ENCODE results near the gene SFT2D1.
"Not testable (repeated sequence)": the region's sequence is repeated elsewhere in the genome, so short reads cannot be mapped to it uniquely, and the experiment has no call there.

Gene SFT2D1

DNA sequence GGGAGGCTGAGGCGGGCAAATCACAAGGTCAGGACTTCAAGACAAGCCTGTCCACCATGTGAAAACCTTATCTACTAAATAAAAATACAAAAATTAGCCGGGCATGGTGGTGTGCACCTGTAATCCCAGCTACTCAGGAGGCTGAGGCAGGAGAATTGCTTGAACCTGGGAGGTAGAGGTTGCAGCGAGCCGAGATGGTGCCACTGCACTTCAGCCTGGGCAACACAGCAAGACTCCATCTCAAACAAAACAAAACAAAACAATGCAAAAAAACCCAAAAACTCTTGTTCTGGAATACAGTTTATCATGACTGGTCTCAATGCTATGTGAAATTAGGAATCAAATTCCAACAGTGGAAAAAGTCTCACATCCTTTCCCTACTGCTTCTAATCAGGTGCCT, 20.1 kb upstream of the SFT2D1 start:
- not testable (repeated sequence) for DNase-seq

DNA sequence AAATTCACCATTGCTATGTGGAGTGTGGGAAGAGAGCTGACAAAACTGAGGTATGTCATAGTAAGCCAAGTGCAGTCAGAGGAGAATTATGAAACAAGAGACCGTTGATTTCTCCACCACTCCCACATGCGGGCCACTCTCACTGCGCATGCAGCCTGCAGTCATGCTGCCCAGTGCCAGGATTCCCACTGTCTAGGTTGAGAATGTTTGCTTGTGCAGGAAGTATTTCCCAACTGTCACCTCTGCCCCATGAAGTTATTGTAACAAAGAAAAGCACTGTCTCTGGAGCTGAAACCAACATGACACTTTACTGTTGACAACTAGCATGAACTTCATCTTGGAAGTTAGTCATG, 18.7 kb upstream of the SFT2D1 start:
- no peak for DNase-seq

DNA sequence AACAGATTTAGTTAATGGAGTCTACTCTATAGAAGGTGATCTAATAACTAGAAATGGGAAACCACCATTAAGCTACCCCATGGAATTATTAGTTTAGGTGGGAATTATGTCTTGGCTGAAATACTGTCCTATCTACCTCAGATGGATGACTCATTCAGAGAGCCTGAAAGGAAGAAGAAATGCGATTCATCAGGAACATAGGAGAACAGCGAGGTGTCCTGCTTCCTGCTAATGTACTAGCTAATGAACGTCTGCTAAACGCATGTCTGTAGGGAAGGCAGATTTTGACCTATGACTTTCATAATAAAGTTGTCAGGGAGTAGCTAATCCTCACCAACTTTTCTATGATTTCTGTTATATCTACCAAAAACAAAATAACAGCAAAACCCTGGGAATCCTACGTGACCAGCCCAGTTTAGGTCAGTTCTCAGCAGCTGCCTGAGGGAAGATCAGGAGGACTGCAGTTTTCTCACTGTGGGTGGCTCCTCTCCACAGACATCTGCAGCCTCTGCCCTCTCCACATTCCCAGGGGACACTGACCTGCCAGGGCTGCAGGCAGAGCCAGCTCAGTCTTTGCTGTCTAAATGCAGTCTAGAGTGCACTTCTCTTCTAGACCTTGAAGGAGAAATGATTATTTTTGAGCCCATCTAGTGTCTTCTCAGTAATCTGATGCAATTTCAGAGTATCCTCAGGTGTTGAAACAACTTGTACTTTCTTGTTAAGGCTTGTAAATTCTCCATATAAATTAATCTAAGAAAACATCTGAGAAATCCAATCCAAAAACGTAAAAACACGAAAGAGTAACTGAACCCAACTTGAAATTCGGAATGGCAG, 18.1 kb upstream of the SFT2D1 start:
- DNase-seq: no peak

DNA sequence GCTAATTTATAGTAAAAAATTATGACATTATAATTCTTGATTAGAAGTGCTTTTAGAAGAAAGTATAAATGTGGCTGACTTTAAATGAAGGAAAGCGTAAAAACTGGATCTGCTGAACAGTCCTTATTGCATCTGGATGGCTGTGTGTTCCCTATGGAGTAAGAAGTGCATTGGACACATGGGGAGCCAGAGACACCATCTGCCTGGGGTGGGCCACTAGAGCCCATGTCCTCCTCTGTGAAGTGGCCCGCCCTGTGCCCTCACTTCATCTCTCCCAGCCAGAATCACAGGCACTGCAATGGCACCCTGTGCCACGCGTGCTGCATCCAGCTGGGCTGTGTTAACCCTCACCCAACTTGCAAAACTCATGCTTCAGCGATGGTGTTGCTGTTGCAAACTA, 13.2 kb upstream of the SFT2D1 start:
- DNase-seq: peak; percentile 37

DNA sequence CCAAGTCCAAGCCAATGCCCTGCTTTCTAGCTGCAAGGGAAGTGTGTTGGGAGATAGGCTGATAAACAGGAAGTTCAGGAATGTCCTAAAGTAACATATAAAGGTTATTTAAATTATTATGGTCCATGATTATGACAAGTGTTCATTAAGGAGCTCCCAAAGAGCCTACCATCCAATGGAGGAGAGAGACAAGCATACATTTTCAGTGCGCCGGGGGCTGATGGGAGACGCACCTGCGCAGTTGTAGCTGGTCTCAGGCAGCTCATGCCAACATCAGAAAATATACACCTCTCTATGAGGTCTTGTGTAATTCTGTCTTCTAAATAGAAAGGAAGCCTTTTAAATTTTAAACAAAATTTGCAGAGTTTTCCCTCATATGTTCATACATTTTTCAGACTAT, 12.6 kb upstream of the SFT2D1 start:
- no peak for DNase-seq

DNA sequence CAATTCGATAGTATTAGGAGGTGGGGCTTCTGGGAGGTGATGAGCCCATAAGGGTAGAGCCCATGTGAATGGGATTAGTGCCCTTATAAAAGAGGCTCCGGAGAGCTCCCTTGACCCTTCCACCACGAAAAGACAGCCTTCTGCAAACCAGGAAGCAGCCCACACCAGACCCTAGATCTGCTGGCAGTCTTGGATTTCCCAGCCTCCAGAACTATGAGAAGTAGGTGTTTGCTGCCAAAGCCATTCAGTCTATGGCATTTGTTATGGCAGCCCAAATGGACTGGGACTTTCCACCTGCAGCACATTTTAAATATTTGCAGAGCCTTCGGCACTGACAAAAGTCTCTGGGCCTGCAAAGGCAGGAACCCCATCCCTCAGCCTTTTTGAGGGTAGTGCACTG, 11.8 kb upstream of the SFT2D1 start:
- DNase-seq: no peak

DNA sequence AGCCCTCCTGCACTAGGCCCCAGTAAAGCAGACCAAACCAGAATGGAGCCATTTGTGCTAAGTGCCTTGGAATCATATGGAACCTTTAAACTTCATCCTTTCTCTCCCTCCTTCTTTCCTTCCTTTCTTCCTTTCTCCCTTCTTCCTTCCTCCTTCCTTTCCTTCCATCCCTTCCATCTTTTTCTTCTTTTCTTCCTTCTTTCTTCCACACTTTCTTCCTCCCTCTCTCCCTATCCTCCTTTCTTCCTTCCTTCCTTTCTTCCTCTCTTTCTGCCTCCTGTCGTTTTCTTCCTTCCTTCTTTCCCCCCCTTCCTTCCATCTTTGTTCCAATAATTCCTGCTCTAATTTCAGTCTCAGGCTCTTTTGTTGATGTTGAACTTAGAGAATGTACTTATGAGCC, 11.2 kb upstream of the SFT2D1 start:
- no peak for DNase-seq

DNA sequence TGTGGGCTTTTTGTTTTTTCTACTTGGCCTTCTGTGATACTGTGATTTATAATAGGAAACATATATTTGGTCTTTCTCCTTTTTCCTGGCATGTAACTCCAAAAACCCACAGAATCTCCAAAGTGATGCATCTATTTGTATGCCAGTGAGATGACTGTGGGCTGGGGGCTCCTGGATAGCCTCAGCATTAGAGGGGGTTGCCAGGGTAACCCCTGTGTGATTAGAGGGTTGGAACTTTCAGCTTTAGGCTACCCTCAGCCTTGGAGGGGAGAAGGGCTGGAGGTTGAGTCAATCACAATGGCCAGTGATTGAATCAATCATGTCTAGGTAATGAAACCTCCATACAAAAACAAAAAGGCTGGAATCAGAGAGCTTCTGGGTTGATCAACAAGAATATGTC, 10.6 kb upstream of the SFT2D1 start:
- DNase-seq: no peak

DNA sequence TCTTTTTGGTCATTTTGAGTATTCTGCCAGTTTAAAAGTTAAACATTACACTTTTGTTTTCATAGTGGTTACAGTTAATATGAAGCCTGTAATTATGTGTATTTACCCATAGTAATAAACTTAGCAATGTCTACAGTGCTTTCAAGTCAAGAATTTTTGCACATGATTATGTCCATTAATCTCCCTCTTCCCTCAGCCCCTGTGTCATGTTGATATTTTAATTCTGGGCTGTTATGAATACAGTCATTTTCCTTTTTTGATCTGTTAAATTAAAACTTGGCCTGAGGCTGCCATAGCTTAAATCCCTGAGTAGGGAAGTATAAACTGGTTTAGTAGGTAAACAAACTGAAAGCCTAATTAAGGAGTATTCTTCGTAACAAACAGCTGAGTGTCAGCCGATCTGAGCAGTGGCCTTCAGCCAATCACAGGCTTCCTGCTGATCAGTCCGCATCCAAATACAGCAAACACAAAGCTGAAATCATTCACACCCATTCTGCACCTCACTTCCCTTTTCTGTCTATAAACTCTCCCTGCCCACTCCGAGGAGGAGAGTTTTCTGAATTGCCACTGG, 9.5 kb upstream of the SFT2D1 start:
- DNase-seq: peak; percentile 60

DNA sequence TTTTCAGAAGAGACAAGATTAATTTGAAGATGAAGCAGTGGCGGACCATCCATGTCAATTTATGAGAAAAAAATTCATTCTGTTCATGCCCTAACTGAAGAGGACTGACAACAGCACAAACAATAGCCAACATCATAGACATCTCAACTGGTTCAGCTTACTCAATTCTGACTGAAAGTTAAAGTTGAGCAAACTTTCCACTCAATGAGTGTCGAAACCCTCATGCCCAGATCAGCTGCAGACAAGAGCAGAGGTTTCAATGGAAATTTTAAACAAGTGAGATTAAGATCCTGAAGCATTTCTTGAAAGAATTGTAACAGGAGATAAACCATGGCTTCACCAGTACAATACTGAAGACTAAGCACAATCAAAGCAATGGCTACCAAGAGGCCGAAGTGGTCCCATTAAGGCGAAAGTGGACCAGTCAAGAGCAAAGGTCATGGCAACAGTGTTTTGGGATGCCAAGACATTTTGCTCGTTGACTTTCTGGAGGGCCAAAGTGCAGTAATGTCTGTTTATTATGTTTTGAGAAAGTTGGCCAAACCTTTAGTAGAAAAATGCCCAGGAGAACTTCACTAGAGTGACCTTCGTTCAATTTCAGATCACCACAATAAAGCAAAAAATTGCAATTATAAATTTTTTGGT, 6.1 kb upstream of the SFT2D1 start:
- no peak for DNase-seq

DNA sequence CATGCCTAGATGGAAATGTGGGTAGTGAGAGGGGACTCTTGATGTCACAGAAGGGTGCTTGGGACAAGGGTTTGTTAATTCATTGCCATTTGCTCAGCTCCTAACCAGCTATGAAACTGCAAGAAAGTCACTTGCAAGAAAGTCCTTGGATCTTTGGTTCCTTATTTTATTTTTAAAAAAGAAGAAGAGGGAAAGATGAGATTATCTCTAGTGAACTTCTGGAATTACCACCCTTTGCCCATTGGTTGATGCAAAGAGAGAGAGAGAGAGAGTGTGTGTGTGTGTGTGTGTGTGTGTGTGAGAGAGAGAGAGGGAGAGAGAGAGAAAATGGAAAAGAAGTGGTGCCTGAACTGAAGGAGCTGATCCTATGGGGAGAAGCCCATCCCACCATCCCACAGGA, 4.6 kb upstream of the SFT2D1 start:
- no peak for DNase-seq

DNA sequence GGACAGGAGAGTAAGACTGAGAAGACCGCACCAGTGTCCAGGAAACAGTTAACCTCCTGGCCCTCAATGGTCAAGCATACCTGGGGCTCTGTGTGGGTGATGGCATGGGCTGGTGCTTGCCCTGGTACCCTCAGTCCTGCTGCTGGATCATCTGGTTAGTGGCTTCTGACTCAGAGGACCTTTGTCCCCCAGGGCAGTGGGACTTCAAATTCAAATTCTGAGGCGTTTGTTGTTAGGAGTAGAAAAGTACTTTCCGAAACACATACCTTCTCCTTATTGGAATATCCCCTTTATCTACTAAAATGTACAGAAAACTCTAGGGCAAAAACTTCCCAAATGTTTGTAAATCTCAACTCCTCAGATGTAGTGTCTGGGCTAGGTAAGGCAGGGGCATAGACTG, 4.1 kb upstream of the SFT2D1 start:
- DNase-seq: no peak

DNA sequence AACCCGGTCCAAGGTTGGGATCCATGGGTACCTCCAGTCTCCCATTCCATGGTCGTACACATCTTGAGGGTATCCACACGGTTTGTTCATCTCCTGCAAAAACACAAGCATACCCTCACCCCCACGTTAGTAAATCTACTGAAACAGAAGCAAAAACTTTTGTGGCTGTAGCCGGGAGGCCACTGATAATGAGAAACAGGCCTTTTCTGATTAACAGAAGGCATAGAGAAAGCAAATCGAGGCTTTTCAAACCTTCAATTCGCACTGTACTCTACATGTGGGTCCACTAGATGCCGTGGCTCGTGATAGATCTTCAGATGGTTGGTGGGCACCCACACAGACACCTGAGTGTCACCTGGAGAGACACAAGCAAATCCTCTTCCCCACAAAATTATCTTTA, 3.3 kb upstream of the SFT2D1 start:
- not testable (repeated sequence) for DNase-seq

DNA sequence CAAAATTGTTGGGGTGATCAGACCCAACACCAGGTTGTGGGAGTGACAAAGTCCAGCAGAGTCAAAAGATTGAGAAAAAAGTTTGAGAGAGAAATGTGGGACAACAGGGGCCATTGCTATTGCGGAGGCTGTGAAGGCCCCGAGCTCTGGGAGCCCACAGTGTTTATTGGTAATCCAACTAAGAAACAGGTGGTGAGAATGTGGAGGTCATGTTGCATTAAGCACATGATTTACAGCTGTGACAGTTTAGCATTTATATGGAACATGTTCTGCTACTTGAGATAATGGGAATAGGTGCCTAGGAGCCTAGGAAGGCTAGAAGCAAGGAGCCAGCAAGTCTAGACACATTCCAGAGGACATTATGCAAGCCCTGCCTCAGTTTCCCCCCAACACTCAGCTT, 2.6 kb upstream of the SFT2D1 start:
- DNase-seq: not testable (repeated sequence)

DNA sequence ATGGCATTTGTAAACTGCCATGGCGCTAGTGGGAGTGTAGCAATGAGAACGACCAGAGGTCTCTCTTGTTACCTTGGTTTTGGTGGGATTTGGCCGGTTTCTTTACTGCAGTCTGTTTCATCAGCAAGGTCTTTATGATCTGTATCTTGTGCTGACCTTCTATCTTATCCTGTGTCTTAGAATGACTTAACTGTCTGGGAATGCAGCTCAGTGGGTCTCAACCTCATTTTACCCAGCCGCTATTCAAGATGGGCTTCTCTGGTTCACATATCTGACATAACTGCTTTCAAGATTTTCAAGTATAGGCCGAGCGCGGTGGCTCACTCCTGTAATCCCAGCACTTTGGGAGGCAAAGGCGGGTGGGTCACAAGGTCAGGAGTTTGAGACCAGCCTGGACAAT, 1.9 kb upstream of the SFT2D1 start:
- no peak for DNase-seq

DNA sequence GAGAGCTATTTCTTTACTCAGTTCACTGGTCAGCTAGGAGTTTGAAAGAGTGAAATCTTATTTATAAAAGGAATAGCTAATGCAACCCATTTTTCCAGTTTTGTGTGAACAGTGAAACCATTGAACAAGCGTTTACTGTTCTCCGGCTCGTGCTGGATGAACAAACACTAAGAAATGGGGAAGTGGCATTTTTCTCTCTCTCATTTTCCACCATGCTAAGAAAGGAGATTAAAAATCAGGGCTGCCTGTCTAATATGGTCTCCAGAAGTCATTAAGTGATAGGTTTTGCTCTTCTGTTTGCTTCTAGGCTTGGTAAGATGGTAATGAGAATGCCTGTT, 774 bp upstream of the SFT2D1 start:
- DNase-seq: peak; percentile 70

DNA sequence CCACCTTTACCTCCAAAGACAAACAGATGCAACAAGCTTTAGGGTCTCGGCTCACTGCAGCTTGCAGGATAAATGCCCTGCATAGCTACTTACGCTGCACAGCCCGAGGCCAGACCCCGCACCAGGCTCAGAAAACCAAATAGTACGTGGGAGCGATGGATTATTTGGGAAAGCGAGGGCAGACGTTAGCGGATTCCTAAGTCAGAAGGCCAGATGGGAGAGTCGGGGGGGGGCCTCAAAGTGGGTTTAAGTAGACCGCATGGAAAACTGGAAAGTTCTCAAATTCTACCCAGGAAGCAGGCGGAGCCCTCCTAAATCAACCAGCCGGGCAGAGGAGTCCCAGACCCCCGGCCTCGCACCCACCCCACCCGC, 382 bp downstream of the SFT2D1 start:
- no peak for DNase-seq

DNA sequence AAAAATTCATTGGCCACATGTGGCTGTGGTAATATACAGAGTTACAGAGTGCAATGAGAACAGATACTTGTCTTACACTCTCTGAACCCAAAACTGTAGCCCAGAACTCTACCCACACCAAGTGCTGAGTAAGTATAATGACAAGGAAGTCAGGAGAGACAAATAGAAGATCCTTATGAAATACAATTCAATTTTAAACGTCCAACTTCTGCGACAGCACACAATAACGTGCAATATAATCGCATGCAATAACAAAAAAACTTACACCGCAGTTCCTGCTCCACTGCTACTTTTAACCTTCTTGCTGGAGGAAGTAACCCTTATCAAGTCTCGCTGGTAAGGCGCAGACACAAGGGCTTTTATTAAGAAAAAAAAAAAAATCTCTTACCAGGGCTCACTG, 881 bp downstream of the SFT2D1 start:
- DNase-seq: no peak

DNA sequence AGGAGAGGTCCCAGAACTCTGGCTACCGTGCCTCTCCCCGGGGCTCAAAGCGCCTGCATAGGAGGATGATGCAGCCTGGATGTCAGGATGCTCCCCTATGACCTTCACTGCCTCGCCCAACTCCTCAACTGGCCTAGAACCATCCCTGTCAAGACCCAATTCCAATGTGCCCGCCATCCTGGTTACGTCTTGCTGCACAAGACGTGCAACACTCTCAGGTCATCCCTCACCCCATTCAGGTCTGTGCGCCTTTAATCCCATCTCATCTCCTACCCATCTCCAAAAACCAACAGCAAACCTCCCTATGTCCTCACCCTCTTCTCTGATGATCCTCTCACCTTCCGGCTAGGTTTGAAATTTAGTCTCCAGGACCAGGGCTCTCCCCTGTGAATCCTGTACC, 3.5 kb downstream of the SFT2D1 start:
- no peak for DNase-seq

DNA sequence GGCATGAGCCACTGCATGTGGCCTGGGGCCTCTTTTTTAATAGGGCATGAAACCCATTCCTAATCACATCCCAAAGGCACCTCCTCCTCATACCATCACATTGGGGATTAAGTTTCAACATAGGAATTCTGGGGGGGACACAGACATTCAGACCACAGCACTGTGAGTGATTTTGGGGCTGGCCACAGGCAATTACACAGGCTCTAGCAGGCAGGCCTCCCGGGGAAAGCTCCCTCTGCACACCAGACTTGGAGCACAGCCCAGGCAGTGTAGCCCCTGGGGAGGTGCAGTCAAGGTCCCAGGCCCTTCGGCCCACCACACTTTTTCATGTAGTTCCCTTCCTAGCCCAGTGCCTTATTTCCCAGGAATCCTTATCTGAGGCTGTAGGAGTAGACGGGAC, 5.5 kb downstream of the SFT2D1 start:
- DNase-seq: no peak

DNA sequence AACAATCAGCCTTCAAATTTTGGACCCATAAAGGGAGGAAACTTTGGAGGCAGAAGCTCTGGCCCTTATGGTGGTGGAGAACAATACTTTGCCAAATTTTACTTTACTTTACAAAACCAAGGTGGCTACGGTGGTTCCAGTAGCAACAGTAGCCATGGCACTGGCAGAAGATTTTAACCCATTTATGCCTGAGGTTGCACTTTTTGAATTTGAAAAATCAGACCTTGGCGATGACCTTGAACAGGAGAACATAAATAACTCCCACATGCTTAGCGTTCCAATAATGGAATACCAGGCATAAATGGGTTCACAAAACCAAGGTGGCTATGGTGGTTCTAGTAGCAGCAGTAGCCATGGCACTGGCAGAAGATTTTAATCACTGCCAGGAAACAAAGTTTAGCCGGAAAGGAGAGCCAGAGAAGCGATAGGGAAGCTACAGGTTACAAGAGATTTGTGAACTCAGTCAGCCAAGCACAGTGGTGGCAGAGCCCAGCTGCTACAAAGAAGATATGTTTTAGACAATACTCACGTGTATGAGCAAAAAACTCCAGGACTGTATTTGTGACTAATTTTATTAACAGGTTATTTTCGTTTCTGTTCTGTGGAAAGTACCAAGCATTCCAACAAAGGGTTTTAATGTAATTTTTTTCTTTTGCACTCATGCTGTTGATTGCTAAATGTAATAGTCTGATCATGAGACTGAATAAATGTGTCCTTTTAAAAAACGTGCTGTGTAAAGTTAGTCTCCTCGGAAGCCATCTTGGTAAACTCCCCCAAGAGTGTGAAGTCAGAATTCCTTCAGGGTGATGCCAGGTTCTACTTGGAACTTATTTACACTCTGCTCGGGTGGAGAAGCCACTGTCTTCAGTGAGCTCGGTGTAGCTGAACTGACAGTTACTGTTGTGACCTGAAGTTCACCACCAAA, 6.7 kb downstream of the SFT2D1 start:
- no peak for DNase-seq

DNA sequence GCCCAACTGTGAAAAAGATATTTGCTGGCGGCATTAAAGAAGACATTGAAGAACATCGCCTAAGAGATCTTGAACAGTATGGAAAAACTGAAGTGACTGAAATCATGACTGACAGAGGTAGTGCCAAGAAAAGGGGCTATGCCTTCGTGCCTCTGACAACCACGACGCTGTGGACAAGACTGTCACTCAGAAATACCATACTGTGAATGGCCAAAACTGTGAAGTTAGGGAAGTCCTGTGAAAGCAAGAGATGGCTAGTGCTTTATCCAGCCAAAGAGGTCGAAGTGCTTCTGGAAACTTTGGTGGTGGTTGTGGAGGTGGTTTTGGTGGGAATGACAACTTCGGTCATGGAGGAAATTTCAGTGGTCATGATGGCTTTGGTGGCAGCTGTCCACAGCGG, 7.5 kb downstream of the SFT2D1 start:
- DNase-seq: no peak

DNA sequence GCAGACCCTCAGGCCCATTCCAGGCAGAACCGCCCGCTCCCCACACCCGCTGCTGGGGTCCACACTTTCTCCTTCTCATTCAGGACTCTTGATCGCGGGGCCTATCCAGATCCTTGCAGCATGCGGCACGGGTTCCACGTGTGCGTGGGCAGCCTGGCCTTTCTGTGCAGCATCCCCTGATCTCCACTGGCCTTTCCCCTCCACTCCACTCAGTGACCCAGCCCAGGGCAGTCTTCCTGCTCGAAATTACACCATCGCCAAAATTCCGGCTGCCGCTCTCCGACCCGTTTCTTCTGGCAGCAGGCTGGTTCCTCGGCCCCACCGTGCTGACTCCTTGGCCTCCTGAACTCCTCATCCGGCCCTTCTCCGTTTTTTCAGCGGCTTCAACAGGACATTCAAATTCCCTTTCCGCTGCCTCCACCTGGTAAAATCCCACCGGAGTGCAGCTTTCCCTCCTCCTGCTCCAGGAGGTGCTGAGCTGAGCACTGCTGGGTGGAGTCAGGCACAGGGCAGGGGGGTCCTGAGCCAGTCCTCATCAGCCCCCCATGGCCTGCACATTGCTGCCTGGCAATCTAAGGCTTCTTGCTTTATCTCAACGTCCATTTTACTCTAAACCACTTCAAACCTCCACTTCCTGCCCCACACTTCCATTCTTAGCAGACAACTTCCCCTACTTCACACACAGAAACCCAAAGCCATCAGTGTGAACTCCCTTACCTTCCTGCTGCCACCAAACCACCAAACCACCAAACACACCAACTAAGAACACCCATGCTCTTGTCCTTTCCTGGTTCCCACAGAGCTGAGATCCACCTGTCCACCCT, 9.0 kb downstream of the SFT2D1 start:
- DNase-seq: no peak

Measured in RPMI8226 (cell line).